Stomach (tissue), 4 donors: ENCODE data around the gene PIM1.

ENCODE experiments used
- EP300 ChIP-seq: sonication (generic); formaldehyde crosslinking; IDR thresholded peaks from one replicate; pipeline ENCODE4 v1.6.1; 2017; ENCODE audit warnings: antibody characterized with exemption
- POLR2A ChIP-seq, 4 donors: fragments of 450-650 bp; IDR thresholded peaks; one replicate each; pipeline ENCODE4 v1.6.1; 2016; ENCODE audit warnings: antibody characterized with exemption in 4 of 4, control low read depth in 2 of 4, mild to moderate bottlenecking in 1 of 4, moderate library complexity in 1 of 4
- POLR2AphosphoS5 ChIP-seq, 3 donors: sonication (generic); formaldehyde crosslinking; IDR thresholded peaks; one replicate each; pipeline ENCODE4 v1.6.1; 2016; ENCODE audit warnings: antibody characterized with exemption in 3 of 3
- TF ChIP-seq, protein P1 (sequence below), 7 experiments: fragments of 450-650 bp in 4 of 7; fragments of 200-600 bp in 3 of 7; sonication (generic) in 3 of 7; IDR thresholded peaks; one replicate each; pipeline ENCODE4 v1.5.1; 2016 to 2019; ENCODE audit warnings: antibody characterized with exemption in 7 of 7, control low read depth in 2 of 7, mild to moderate bottlenecking in 1 of 7

DNA sequence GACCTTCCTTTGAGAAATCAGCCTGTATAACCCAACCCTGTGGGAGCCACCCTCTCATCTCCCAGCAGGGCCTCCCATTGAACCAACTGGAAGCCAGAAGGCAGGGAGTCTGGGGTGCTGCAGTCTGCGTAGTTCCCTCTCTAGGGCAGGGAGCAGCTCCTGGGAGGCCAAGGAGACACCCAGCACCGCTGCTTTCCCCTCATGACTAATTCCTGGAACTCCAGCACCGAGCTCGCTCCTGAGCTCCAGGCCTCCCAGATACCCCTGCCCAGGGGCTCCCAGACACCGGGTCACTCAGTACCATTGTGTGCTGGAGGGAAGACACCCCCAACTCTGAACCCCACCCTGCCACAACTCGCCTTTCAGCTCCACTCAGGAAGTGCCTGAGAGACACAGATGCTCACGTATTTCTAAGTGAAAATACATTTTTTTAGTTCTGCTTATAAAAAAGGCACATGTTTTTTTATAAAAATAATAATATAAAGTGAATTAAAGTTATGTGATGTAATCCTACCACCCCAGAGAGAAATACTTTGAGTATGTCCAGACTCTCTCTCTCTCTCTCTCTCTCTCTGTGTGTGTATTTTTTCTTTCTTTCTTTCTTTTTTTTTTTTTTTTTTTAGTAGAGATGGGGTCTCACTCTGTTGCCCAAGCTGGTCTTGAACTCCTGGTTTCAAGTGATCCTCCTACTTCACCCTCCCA, 17.5 kb downstream of the PIM1 start:
- TF ChIP-seq POLR2A (IDR thresholded peaks at IDR 0.05) (no peak), POLR2AphosphoS5 (IDR thresholded peaks at IDR 0.05) (no peak), EP300 (no peak)
- TF ChIP-seq, protein P1, sequence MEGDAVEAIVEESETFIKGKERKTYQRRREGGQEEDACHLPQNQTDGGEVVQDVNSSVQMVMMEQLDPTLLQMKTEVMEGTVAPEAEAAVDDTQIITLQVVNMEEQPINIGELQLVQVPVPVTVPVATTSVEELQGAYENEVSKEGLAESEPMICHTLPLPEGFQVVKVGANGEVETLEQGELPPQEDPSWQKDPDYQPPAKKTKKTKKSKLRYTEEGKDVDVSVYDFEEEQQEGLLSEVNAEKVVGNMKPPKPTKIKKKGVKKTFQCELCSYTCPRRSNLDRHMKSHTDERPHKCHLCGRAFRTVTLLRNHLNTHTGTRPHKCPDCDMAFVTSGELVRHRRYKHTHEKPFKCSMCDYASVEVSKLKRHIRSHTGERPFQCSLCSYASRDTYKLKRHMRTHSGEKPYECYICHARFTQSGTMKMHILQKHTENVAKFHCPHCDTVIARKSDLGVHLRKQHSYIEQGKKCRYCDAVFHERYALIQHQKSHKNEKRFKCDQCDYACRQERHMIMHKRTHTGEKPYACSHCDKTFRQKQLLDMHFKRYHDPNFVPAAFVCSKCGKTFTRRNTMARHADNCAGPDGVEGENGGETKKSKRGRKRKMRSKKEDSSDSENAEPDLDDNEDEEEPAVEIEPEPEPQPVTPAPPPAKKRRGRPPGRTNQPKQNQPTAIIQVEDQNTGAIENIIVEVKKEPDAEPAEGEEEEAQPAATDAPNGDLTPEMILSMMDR (IDR thresholded peaks at IDR 0.05): no peak
